HG02884 (cell line): ENCODE measurements around the gene TRPT1.

Experiments
- ATAC-seq: cut with Tn5 transposase; IDR thresholded peaks from one replicate; pipeline ENCODE4 v1.9.1; 2021; ENCODE audit warnings: mild to moderate bottlenecking, moderate library complexity; ENCODE audit not compliant: unreplicated experiment

Gene TRPT1, protein sequence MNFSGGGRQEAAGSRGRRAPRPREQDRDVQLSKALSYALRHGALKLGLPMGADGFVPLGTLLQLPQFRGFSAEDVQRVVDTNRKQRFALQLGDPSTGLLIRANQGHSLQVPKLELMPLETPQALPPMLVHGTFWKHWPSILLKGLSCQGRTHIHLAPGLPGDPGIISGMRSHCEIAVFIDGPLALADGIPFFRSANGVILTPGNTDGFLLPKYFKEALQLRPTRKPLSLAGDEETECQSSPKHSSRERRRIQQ

DNA sequence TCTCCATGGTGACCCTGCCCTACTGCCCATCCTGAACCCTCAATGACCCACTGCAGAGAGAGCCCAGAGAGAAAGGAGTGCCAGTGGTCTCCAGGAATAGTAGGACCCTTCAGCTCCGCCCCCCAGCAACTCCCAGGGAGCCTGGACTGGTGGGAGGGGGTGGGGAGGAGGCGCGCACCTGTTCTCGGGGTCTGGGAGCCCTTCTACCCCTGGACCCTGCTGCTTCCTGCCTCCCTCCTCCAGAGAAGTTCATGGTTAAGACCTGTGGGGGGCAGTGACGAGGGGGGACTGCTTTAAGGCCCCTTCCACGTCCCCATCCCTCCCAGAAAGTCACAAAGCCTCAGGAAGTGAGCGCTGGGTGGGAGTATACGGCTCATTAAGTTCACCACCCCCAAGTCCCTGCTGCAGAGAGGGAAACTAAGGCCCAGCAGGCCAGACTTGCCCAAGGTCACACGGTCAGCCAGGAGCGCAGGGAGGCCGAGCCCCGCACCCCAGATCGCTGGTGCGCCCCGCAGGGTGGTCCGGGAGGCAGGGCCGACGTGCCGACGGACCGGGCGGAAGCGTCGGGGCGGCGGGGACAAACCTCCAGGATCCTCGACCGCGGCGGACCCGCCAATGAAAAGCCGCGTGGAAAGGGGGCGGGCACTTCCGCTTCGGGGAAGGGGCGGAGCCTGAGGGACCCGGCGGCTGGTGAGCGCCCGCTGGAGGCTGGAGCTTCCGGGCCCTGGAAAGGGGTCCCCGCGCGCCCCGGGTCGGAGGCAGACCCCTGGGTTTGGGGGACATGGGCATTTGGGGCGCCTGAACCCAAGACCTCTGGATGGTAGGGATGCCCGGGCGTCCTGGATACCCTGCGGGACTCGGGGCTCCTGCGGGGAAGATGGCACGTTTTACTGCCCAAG, at the start of gene TRPT1, which contains the start of gene NUDT22:
Gene TRPT1 (minus strand): TSS at position 579 of the 899 bp plus-strand sequence. CDS start 326 bp downstream, at position 253.
Gene NUDT22 (plus strand): TSS at position 667 of the 899 bp plus-strand sequence. CDS start 379 bp downstream, outside the sequence.
- ATAC-seq, result no peak

DNA sequence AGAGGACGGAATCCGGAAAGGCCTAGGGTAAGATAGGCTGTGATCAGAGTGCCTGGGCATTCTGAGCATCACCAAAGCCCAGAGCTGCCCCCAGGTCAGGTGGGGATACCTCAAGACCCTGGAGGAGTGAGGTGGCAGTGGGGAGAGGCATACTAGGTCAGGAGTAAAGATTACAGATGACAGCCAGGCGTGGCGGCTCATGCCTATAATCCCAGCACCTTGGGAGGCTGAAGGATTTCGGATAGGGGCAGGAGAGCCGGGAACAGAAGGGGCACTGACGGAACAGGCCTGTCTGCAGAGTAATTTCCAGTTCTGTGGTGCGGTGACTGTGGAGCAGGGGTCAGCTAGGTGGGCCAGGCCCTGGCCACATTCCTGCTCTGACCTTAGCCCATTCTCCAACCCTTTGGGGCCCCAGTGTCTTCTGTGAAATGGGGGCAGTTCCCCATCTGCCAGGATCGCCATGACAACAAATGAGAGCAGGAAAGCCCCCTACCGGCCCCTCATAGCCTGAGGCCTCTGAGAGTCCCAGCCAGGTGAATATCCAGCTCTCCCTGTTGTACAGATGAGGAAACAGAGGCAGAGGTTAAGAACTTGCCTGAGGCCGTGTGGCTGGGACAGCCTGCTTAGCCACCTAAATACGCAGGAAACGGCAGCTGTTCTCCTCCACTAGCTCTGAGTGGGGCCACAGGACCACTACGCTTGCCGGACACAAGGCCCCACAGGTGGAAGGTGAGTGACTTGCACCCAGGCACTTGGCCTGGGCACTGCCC, 49.2 kb upstream of the TRPT1 start:
- ATAC-seq, result no peak

DNA sequence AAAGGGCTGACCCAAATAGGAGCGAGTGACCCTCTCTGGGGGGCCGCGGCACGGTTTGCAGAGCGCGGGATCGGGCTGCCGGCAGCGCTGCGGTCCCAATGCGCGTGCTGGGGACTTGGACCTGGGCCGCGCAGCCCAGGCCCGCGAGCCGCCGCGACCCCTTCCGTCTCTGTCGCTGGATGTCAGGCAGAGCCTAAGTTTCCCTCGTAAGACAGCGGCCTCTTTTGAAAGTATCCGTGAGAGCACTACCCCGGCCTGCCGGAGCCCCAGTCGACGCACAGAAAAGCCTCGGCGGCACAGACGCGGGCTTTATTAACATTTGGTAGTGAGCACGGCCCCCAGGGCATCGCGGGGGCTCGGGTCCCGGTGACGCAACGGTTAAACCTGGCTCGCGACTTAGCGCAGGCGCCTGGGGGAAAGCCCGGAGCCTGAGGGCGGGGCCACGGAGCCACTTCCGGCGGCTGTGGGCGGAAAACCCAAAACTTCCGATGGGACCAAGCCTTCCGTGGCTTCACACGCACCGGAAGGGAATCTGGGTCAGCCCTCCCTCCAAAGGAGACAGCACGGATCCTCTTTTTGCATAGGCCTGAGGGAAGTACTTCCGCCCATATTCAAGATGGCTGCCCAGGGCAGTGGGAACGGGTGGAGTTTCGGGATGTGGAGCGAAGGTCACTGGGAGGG, 43.7 kb upstream of the TRPT1 start:
- peak; percentile 60 for ATAC-seq

DNA sequence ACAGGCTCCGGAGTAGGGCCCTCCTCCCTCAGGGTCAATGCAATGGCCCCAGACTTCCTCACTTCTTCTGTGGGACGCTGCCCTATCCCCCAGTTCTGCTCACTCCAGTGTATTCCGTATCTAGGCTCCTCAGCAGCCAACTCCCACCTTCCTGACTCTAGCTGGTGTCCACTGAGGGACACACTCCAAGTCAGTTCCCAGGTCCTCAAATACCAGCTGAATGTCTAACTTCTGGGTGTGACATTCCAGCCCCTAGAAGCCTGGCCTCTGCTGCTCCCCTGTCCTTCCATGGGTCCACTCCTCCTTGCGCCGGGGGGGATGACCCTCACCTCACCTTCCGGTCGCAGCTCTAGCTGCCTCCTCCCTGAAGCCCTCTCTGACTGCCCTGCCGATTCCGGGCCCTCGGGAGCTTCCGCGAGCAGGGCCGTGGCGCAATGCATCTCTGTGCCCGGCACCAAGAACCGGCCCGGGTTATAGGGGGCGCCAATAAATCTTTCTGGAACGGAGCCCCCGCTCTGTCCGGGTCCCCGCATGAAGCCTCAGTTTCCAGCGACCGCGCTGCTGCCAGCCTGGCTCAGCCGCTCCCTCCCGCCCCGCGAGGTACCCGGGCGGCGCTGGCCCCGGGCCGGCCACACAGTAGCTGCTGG, 43.0 kb upstream of the TRPT1 start:
- ATAC-seq, result no peak

DNA sequence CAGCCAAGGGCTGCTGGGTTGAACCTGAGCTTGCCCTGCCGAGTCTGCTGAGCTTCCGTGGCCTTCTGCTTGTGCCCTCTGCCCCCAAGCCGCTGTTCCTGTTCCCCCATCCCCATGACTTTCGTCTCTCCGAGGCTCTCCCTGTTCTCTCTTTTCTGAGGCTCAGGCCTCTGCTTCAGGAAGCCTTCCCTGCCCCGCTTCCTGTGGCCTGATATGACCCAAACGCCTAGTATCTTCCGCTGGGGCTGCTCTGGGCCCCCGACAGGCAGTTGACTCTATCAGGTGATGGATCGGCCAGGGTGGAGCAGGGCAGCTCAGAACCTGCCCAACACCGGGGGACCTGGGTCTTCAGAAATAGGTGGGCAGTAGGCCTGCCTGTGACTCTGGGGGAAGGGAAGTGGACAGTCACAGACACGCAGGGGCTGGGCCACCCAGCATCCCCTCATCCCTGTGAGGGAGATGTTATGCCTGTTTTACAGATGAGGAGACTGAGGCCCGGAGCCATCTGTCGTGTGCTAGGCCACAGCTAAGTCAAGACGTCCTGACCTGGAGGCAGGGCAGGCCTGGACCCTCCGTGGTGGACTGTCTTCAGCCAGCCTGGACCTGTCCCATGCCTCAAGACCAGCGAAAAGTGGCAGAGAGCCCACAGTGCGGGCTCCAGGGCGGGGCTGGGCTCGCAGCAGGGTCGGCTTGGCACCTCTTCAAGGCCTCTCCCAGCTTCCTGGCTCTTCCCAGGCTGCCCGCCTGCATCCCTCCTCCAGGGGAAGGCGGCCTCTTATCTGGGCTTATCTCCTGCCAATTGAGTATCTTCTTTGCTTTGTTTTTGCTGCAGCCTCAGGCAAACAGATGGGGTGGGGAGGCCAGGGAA, 42.3 kb upstream of the TRPT1 start:
- no peak for ATAC-seq

DNA sequence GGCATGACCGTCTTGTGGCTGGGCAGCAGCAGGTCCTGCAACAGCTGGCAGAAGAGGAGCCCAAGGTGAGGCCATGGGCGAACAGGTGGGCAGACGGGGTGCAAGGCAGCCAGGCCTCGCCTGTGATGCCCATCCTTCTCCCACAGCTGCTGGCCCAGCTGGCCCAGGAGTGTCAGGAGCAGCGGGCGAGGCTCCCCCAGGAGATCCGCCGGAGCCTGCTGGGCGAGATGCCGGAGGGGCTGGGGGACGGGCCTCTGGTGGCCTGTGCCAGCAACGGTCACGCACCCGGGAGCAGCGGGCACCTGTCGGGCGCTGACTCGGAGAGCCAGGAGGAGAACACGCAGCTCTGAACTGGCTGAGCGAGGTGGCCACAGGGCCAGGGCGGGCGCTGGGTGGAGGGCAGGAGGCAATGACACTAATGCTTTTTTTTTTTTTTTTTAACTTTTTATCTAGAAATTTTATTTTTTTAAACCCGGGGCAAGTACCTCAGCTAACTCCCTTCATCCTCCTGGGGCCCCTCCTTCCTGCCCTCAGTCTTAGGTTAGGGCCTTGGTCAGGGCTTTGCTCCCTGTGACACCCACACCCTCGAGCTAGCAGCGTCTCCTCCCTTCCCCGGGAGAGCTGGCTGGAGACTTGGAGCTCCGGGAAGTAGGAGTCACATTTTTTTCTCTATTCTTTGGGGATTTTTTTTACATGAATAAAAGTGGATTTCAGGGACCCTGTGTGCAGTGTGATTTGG, 41.4 kb upstream of the TRPT1 start:
- no peak for ATAC-seq

DNA sequence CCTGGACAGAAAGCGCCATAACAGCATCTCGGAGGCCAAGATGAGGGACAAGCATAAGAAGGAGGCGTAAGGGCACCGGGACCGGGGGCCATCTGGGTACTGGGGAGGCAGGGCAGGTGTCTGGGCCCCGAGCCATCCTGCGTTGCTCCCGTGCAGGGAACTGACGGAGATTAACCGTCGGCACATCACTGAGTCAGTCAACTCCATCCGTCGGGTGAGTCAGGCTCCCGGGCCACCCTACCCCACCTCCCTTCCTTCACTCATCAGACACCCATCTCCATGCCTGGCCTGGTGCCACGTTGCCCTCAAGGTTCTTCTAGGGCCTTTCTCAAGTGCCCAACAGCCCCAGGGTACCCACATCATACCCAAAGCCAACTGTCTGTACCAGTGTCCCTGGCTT, 40.4 kb upstream of the TRPT1 start:
- no peak for ATAC-seq

DNA sequence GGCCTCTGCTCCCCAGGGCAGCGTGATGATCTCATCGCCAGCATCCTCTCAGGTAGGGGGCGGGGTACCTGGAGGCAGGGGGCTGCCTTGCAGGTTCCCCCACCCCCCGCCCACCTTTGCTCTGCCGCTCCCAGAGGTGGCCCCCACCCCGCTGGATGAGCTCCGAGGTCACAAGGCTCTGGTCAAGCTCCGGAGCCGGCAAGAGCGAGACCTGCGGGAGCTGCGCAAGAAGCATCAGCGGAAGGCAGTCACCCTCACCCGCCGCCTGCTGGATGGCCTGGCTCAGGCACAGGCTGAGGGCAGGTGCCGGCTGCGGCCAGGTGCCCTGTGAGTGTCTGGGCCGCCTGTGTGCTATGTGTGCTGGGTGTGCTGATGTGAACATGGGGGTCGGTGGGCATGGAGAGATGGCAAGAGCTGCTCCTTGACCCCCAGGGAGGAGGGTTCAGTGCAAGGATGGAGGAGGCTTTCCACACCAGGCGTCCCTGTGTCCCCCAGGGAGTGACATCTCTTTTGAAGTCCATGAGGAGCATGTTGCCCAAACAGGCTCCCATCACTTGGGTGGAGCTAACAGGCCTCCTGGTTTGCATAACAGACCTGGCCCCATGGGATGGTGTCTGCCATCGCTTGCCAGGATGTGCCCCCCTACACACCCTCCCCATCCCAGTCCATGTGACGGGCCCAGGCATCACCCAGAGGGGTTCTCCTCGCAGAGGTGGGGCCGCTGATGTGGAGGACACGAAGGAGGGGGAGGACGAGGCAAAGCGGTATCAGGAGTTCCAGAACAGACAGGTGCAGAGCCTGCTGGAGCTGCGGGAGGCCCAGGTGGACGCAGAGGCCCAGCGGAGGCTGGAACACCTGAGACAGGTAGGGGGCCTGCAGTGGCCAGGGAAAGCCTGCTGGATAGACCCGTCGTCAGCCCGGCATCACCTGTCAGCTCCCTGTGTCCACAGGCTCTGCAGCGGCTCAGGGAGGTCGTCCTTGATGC, 39.5 kb upstream of the TRPT1 start:
- ATAC-seq, result no peak

DNA sequence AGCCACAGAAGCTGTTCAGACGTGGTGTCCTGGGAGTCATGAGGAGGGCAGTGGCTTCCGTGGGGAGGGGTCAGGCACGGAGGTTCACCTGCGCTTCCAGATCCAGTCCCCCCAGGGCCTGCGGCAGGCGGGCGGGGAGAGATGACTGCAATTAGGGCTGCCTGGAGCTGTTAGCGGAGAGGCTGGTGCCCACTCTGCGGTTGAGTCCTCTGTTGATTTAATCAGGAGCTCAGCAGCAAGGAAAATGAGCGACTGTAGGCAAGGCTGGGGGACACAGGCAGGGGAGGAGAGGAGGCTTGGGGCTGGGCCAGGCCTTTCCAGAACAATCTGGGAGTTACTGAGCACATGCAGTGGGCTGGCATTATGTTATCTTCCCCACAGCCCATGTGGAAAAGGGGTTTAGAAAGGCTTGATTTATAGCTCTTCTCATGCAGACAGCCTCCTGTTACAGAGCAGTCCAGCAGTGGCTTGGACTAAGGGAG, 38.4 kb upstream of the TRPT1 start:
- ATAC-seq, result no peak

DNA sequence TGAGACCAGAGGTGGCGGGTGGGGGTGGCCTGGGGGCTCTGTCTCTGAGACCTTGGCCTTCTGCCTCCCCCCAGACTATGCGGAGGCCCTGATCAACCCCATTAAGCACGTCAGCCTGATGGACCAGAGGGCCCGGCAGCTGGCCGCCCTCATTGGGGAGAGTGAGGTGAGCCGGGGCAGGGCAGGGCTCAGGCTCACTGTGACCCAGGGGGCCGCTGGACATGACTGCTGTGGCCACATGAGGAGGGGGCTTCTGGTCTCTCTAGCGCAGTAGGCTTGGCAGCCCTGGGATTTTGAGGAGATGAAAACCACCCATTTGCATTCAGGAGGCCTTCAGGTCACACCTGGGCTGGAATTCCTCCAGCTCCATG, 37.9 kb upstream of the TRPT1 start:
- ATAC-seq, result no peak

DNA sequence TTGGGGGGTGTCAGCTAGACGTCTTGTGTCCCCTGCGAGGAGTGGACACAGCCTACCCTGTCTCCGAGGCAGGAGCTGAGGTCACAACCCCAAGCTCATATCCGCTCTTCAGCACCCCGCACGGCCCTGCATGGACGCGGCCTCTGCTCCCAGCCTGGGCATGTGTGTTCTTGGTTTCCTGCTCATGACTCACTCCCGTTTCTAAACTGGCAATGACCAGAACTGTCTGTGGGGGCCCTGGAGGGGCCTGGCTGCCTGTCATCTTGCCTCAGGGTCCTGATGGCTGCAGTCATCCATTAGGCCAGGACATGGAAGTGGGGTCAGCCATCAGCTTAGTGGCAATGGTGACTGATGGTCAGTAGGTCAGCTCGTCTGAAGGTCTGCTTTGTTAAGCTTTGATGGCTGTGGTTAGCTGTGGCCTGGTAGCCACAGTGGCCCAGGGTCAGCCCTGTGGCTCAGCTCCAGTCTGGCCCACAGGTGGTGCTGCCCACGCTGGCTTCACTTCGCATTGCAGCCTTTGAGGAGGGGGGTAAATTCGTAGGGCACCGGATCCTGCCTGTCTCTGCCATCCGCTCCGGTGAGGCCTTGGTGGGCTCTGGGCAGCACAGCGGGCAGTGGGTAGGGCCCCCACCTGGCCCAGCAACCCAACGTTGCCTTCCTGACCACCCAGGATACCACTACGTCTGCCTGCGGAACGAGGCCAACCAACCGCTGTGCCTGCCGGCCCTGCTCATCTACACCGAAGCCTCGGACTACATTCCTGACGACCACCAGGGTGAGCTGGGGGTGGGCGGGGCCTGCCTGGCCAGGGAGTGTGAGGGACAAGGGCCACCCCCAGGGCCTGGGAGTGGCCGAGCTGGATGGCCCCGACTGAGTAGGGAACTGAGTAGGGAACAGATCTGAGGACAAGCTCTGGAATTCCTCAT, 37.3 kb upstream of the TRPT1 start:
- no peak for ATAC-seq

DNA sequence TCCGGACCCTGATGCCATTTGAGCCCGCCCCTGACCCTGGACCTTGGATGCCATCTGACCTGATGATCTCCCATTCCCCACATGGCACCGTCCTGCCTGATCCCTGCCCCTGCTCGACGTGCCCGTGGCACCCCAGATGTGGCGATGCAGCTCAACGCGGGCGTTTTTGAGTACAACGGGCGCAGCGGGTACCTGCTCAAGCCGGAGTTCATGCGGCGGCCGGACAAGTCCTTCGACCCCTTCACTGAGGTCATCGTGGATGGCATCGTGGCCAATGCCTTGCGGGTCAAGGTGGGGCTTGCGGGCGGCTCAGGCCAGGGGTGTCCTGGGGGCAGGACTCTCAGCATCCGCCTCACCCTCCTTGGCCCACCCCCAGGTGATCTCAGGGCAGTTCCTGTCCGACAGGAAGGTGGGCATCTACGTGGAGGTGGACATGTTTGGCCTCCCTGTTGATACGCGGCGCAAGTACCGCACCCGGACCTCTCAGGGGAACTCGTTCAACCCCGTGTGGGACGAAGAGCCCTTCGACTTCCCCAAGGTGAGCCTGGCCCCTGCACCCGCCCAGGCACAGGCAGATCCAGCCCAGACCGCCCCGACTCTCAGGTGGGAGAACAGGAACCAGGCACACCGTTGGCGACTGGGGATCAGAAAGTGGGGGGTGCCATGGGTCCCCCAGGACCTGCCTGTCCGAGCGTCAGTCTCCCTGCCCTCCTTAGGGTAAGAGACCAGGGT, 36.5 kb upstream of the TRPT1 start:
- ATAC-seq, result no peak

DNA sequence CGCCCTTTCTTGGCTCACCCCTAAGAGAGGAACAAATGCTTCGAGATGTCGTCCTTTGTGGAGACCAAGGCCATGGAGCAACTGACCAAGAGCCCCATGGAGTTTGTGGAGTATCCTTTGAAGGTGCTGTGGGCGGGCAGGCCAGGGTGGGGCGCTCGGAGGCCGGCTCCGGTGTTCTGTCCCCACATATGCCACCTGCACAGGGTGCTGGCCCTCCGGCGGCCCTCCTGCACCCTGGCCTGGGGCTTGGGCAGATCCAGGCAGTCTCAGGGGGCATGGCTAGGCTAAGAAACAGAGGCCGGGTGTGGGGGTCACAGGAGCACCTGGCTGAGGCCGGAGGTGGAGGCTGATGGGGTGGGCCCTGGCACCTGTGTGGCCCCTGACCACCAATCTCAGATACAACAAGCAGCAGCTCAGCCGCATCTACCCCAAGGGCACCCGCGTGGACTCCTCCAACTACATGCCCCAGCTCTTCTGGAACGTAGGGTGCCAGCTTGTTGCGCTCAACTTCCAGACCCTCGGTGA, 35.6 kb upstream of the TRPT1 start:
- no peak for ATAC-seq

DNA sequence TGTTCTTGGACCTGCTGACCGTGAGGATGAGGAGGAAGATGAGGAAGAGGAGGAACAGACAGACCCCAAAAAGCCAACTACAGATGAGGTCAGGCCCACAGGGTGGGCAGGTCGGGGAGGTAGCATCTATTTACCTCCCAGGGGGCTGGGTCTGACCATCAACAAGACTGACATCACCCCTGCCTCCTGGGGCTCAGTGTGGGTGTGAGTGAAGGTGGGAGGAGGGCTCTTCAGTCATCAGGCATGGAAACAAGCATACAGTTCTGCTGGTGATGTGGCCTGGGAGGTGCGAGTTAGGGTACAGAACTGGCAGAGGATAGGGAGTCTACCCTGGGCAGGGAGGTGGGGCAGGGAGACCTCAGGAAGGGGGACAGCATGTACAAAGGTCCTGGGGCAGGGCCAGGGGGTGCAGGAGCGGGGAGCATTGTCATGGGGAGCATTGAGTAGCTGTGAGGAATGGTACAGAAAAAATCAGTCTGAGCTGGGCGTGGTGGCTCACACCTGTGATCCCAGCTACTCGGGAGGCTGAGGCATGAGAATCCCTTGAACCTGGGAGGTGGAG, 34.2 kb upstream of the TRPT1 start:
- no peak for ATAC-seq

DNA sequence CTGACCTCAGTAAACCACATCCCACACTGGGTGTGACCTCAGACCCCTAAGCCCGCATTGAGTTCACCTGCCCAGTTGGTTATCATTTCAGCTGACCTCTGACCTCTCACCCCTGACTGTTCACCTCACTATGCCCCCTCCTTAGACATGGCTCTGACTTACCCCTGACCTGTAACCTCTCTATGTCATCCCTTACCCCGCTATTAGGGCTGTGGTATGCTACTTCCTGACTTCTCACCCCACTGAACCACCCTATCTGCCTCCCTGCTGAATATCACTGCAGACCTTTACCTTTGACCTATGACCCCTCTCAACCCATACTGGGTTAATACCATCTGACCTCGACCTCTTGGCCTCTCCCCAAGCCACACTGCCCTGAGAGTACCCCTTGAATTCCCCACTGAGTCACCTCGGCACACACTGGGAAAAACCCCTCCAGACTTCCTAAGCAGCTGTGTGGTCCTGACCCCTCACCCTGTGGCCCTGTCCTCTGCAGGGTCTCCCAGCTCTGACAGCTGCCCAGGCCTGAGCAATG, 33.6 kb upstream of the TRPT1 start:
- no peak for ATAC-seq
